ENCODE measurements around the gene KAT6B.

KAT6B gene

GRCh38 chr10:74947781-74948401 lies 121.5 kb downstream of the KAT6B start:
- H3K4me3 ChIP-seq (ENCODE audit: low read depth, low read length), result no peak overlapping the region

GRCh38 chr10:74949034-74949832 lies 122.8 kb downstream of the KAT6B start:
- no peak overlapping the region for H3K4me3 ChIP-seq (ENCODE audit: low read depth, low read length)

- H3K4me3 ChIP-seq (ENCODE audit: low read depth, low read length), result no peak overlapping the region
Measured at GRCh38 chr10:74949843-74950765, 123.7 kb downstream of the KAT6B start.

GRCh38 chr10:74953214-74953613 lies 126.8 kb downstream of the KAT6B start:
- H3K4me3 ChIP-seq (ENCODE audit: low read depth, low read length), result no peak overlapping the region

- no peak overlapping the region for H3K4me3 ChIP-seq (ENCODE audit: low read depth, low read length)
Measured at GRCh38 chr10:74955796-74956195, 129.4 kb downstream of the KAT6B start.

GRCh38 chr10:74956555-74957111 lies 130.2 kb downstream of the KAT6B start:
- no peak overlapping the region for H3K4me3 ChIP-seq (ENCODE audit: low read depth, low read length)

- H3K4me3 ChIP-seq (ENCODE audit: low read depth, low read length), result no peak overlapping the region
Measured at GRCh38 chr10:74957285-74957961, 131.0 kb downstream of the KAT6B start.

GRCh38 chr10:74958316-74958715 lies 131.9 kb downstream of the KAT6B start:
- H3K4me3 ChIP-seq (ENCODE audit: low read depth, low read length), result no peak overlapping the region

GRCh38 chr10:74960670-74961069 lies 134.3 kb downstream of the KAT6B start:
- H3K4me3 ChIP-seq (ENCODE audit: low read depth, low read length), result no peak overlapping the region

- no peak overlapping the region for H3K4me3 ChIP-seq (ENCODE audit: low read depth, low read length)
Measured at GRCh38 chr10:74962517-74962916, 136.1 kb downstream of the KAT6B start.

- H3K4me3 ChIP-seq (ENCODE audit: low read depth, low read length), result no peak overlapping the region
Measured at GRCh38 chr10:74963549-74963948, 137.1 kb downstream of the KAT6B start.

- H3K4me3 ChIP-seq (ENCODE audit: low read depth, low read length), result no peak overlapping the region
Measured at GRCh38 chr10:74967911-74968666, 141.7 kb downstream of the KAT6B start.

GRCh38 chr10:74968667-74969061 lies 142.3 kb downstream of the KAT6B start:
- H3K4me3 ChIP-seq (ENCODE audit: low read depth, low read length), result no peak overlapping the region

- H3K4me3 ChIP-seq (ENCODE audit: low read depth, low read length), result no peak overlapping the region
Measured at GRCh38 chr10:74969093-74969492, 142.7 kb downstream of the KAT6B start.

GRCh38 chr10:74969530-74969929 lies 143.1 kb downstream of the KAT6B start:
- no peak overlapping the region for H3K4me3 ChIP-seq (ENCODE audit: low read depth, low read length)

GRCh38 chr10:74973741-74974392 lies 147.5 kb downstream of the KAT6B start:
- H3K4me3 ChIP-seq (ENCODE audit: low read depth, low read length), result no peak overlapping the region

GRCh38 chr10:74975758-74976157 lies 149.4 kb downstream of the KAT6B start:
- H3K4me3 ChIP-seq (ENCODE audit: low read depth, low read length), result no peak overlapping the region

- no peak overlapping the region for H3K4me3 ChIP-seq (ENCODE audit: low read depth, low read length)
Measured at GRCh38 chr10:74976565-74976964, 150.2 kb downstream of the KAT6B start.

GRCh38 chr10:74977072-74977471 lies 150.7 kb downstream of the KAT6B start:
- H3K4me3 ChIP-seq (ENCODE audit: low read depth, low read length), result no peak overlapping the region
